OCI-LY3 (cell line): Measurements from ENCODE around the gene SNX6.

Experiments
- EZH2phosphoT487 ChIP-seq: fragments of 200-600 bp; shearing (Covaris generic); IDR thresholded peaks from 2 replicates; pipeline ENCODE4 v1.6.1; 2018; ENCODE audit warnings: antibody characterized with exemption, mixed run types, low read depth
- TF ChIP-seq, protein P1 (sequence below): fragments of 200-600, 300-600 bp; sonication (generic); IDR thresholded peaks from 2 replicates; pipeline ENCODE4 v1.5.1; 2014; ENCODE audit warnings: antibody characterized with exemption, low read length, low read depth

DNA sequence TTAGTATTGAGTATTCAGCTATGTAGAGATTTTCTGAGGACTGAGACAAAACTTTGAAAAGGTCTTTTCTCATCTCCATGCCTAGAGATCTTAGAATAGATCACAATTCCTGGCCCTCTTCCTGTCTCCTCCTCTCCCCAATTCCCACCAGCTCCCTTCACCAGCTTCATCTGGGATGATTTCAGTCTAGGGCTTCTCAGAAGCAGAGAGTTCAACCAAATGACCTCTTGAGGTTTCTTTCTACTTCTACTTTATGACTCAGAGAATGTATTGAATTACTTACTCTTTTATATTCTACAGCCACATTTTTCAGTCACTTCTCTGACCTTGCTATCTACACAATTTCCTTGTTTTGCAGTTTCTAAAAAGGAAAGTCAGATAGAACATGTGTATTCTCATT is 19.4 kb upstream of the SNX6 start:
- no peak for TF ChIP-seq EZH2phosphoT487
- TF ChIP-seq, protein P1, sequence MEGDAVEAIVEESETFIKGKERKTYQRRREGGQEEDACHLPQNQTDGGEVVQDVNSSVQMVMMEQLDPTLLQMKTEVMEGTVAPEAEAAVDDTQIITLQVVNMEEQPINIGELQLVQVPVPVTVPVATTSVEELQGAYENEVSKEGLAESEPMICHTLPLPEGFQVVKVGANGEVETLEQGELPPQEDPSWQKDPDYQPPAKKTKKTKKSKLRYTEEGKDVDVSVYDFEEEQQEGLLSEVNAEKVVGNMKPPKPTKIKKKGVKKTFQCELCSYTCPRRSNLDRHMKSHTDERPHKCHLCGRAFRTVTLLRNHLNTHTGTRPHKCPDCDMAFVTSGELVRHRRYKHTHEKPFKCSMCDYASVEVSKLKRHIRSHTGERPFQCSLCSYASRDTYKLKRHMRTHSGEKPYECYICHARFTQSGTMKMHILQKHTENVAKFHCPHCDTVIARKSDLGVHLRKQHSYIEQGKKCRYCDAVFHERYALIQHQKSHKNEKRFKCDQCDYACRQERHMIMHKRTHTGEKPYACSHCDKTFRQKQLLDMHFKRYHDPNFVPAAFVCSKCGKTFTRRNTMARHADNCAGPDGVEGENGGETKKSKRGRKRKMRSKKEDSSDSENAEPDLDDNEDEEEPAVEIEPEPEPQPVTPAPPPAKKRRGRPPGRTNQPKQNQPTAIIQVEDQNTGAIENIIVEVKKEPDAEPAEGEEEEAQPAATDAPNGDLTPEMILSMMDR, result no peak
